ENCODE results near the gene FRS2. TPM values are rescaled to one million over a fixed set of nuclear protein-coding genes. Genes with fewer than 3 reads are reported as not detected.

The FRS2 gene
- total and polyA plus RNA-seq, 2 of the 4 experiments (the other 2 are of a cell fraction): 12.4 to 58.3 TPM

- peak; percentile 97 for ATAC-seq (ENCODE audit: low read depth)
- WGBS, 2 experiments (ENCODE audit: extremely low coverage in 2 of 2, insufficient read length in 1 of 2): 0% methylated on average over 27 of the region's 63 CpGs; no CpG with 5 or more reads in 1 of the 2 experiments
- Histone ChIP-seq H3K4me2 (ENCODE audit: low read depth, low read length) (peak within 1 kb of the TSS; percentile 79), H3K27me3 (ENCODE audit: control insufficient read depth, insufficient read depth, low read length) (no peaks in the 10 kb centered on the region), H2BK5ac (ENCODE audit: low read depth, low read length, poor library complexity, severe bottlenecking) (peak within 1 kb of the TSS; percentile 51), H4K8ac (ENCODE audit: low read depth in 2 of 2, low read length in 2 of 2) (peak within 1 kb of the TSS; percentile 32 to 96), H2BK15ac (ENCODE audit: low read depth, low read length) (0 out of 3 replicates have a peak within 1 kb of the TSS, but pooled peaks have one; percentile 28), H2AK9ac (replicated peaks; ENCODE audit: low read depth, low read length, poor library complexity) (peak within 1 kb of the TSS; percentile 98), H3K9ac (ENCODE audit: low read depth, low read length) (peak within 1 kb of the TSS; percentile 67), H3K9me1 (ENCODE audit: insufficient read depth, low read length) (no peaks in the 10 kb centered on the region), H3K27ac (ENCODE audit: insufficient read depth, low read length) (peak within 1 kb of the TSS; percentile 60), H4K20me1 (ENCODE audit: insufficient read depth, low read length) (peaks cover 11% of the 10 kb centered on the region), H3K18ac (ENCODE audit: low read depth, low read length) (no peak within 1 kb of the TSS; the same call in 1 of the 2 replicates), H3K4me3 (ENCODE audit: insufficient read depth, low read depth, low read length) (peak within 1 kb of the TSS; percentile 52), H3K9me3 (ENCODE audit: control insufficient read depth, insufficient read depth, low read length) (no peaks in the 10 kb centered on the region), H4K5ac (ENCODE audit: low read depth, low read length) (no peak within 1 kb of the TSS), H4K91ac (ENCODE audit: insufficient read depth, low read depth, low read length) (peak within 1 kb of the TSS; percentile 92; the same call in 1 of the 2 replicates), H2AFZ (replicated peaks; ENCODE audit: low read length, poor library complexity) (peak within 1 kb of the TSS; percentile 99), H3K23ac (ENCODE audit: low read depth, low read length) (peak within 1 kb of the TSS; percentile 94), H2BK20ac (ENCODE audit: low read depth, low read length) (no peak within 1 kb of the TSS), H3K56ac (ENCODE audit: extremely low read depth, insufficient read depth, low read length) (peak within 1 kb of the TSS; percentile 82; the same call in 1 of the 2 replicates), H3K36me3 (ENCODE audit: control insufficient read depth, insufficient read depth, low read length) (peaks cover 18% of the 10 kb centered on the region), H2BK120ac (ENCODE audit: low read depth, low read length) (peak within 1 kb of the TSS; percentile 60; the same call in 1 of the 2 replicates), H3K4ac (ENCODE audit: low read depth, low read length) (peak within 1 kb of the TSS; percentile 98), H3K14ac (replicated peaks; ENCODE audit: low read depth, low read length) (peak within 1 kb of the TSS; percentile 98), H3K4me1 (ENCODE audit: control insufficient read depth, insufficient read depth, low read length) (no peaks in the 10 kb centered on the region), H2AK5ac (ENCODE audit: low read depth, low read length) (peak within 1 kb of the TSS; percentile 99), H3K79me1 (ENCODE audit: low read depth in 1 of 2, low read length in 2 of 2) (peaks cover 34 to 43% of the 10 kb centered on the region in 2 experiments)
- intact Hi-C loops (cut with micrococcal nuclease) (loop anchor here (1.0 to 5.0 kb wide), 2 partner anchors 198 to 228 kb away; no protein-coding TSS in a partner anchor), in situ Hi-C loops (cut with MboI; ENCODE audit: low sequenced_read_pairs) (loop anchor here (25.0 kb wide), 1 partner anchor 748 kb away; no protein-coding TSS in a partner anchor), dilution Hi-C loops (cut with HindIII; ENCODE audit: low sequenced_read_pairs, unreplicated experiment) (no loop called here)
- DNase-seq: peak; percentile 94
- ChIA-PET CTCF (interaction anchor here (0.7 to 0.8 kb wide), 2 partner anchors 14 to 71 kb away, joined by 3 read pairs; no protein-coding TSS in a partner anchor), POLR2A (ENCODE audit: unreplicated experiment) (no interaction called here)
- BruUV-seq (replicated peaks): no TSS peak
- no peak for TF ChIP-seq RCOR1 (IDR thresholded peaks at IDR 0.05; ENCODE audit: insufficient replicate concordance, low read length)
- no peak for TF ChIP-seq FOS (IDR thresholded peaks at IDR 0.05; ENCODE audit: low read depth, low read length)
- TF ChIP-seq RAD21 (IDR thresholded peaks at IDR 0.05; ENCODE audit: low read length): peak; percentile 44
- peak; percentile 99 for TF ChIP-seq MXI1 (IDR thresholded peaks at IDR 0.05; ENCODE audit: borderline replicate concordance, low read depth, low read length)
- TF ChIP-seq CTCF (conservative IDR thresholded peaks at IDR 0.05; ENCODE audit: low read depth, low read length): peak; percentile 45
- TF ChIP-seq RFX5 (IDR thresholded peaks at IDR 0.05; ENCODE audit: low read depth, low read length): no peak
- TF ChIP-seq NFE2L2 (IDR thresholded peaks at IDR 0.05; ENCODE audit: low read depth, low read length): no peak
- TF ChIP-seq SMC3 (IDR thresholded peaks at IDR 0.05; ENCODE audit: low read depth, low read length): peak; percentile 31
- TF ChIP-seq USF2 (IDR thresholded peaks at IDR 0.05; ENCODE audit: low read depth, low read length): no peak; the same call in 1 of the 2 replicates
- peak; percentile 96 for TF ChIP-seq POLR2A (IDR thresholded peaks at IDR 0.05; ENCODE audit: low read depth, low read length)
- TF ChIP-seq CHD1 (IDR thresholded peaks at IDR 0.05; ENCODE audit: low read depth, low read length): no peak
- 0 out of 2 replicates have a peak, but pooled peaks have one; percentile 22 for TF ChIP-seq ELK1 (IDR thresholded peaks at IDR 0.05; ENCODE audit: borderline replicate concordance, low read depth, low read length)
Measured at GRCh38 chr12:69585189-69586062, 115.2 kb downstream of the FRS2 start, which contains the start of gene CCT2. Gene CCT2 (plus strand): TSS chr12:69585459. CDS start chr12:69585522, 63 bp downstream.
